Colonic mucosa (tissue), 4 donors: ENCODE results near the gene INAFM2. TPM values are rescaled to one million over a fixed set of nuclear protein-coding genes. Genes with fewer than 3 reads are reported as not detected.
A peak's percentile ranks its signal among the peaks of the same experiment; 100 is the strongest.

Experiments
- DNase-seq: peaks from one replicate; pipeline ENCODE4 v3.0.0-alpha.2; 2020
- H3K27ac ChIP-seq: fragments of 200-600 bp; one replicate; pipeline ENCODE4 v1.8.0; 2021
- H3K27me3 ChIP-seq: fragments of 200-600 bp; one replicate; pipeline ENCODE4 v1.8.0; 2021
- H3K36me3 ChIP-seq: fragments of 200-600 bp; one replicate; pipeline ENCODE4 v1.8.0; 2021
- H3K4me1 ChIP-seq: fragments of 200-600 bp; one replicate; pipeline ENCODE4 v1.8.0; 2021; ENCODE audit warnings: mild to moderate bottlenecking
- H3K4me3 ChIP-seq: fragments of 200-600 bp; one replicate; pipeline ENCODE4 v1.8.0; 2021
- H3K9ac ChIP-seq, 2 donors: one replicate each; pipeline ENCODE4 v1.7.0; 2013; ENCODE audit warnings: control low read depth in 2 of 2, low read depth in 2 of 2, low read length in 2 of 2
- H3K9me3 ChIP-seq: fragments of 200-600 bp; one replicate; pipeline ENCODE4 v1.8.0; 2021
- CTCF ChIP-seq: fragments of 200-600 bp; IDR thresholded peaks from one replicate; pipeline ENCODE4 v1.8.0; 2022; ENCODE audit warnings: antibody characterized with exemption, mild to moderate bottlenecking
- intact Hi-C: fragments of 100-400 bp; cut with DNase I; formaldehyde crosslinking; loops from one replicate; pipeline ENCODE4 v1.14.1; 2022
- total RNA-seq, 2 donors: library from RNA; stranded (reverse); fragmentation: NEBNext Ultra II Directional in 1 of 2; extraction: Animal tissue kit (Norgen Biotek cat#: 25700) in 1 of 2; gene quantifications; one replicate each; pipeline ENCODE4 v1.2.1, GENCODE V29; 2021
- donor health status: healthy.
- donor health status: DM: no; HTN: no; CAD: no.
- donor health status: DM: no; HTN: no; CAD: no.

INAFM2 gene
- total RNA-seq, 2 donors from 2014 or later, result 10.8 to 28.6 TPM

GRCh38 chr15:40352281-40352901 is 28.9 kb downstream of the INAFM2 start:
- TF ChIP-seq CTCF, result no peak
- Histone ChIP-seq H3K36me3 (no peaks in the 10 kb centered on the region), H3K27ac (peak overlapping the region; percentile 98), H3K4me1 (peaks cover 22% of the 10 kb centered on the region), H3K9ac (peak overlapping the region; percentile 66 to 94), H3K9me3 (no peaks in the 10 kb centered on the region), H3K27me3 (no peaks in the 10 kb centered on the region), H3K4me3 (peak overlapping the region; percentile 44)
- no peak for DNase-seq
- intact Hi-C loops, result no loop called here

- no peaks in the 10 kb centered on the region for H3K9me3 ChIP-seq
- DNase-seq, result peak; percentile 88
- H3K36me3 ChIP-seq, result no peaks in the 10 kb centered on the region
- intact Hi-C loops, result no loop called here
- peak overlapping the region; percentile 24 to 94 for H3K9ac ChIP-seq
- H3K4me1 ChIP-seq, result peaks cover 17% of the 10 kb centered on the region
- no peaks in the 10 kb centered on the region for H3K27me3 ChIP-seq
- H3K4me3 ChIP-seq, result peak overlapping the region; percentile 44
- peak overlapping the region; percentile 98 for H3K27ac ChIP-seq
- no peak for TF ChIP-seq CTCF
Measured at GRCh38 chr15:40353697-40354096, 30.2 kb downstream of the INAFM2 start.

- no peak for DNase-seq
- no peak for TF ChIP-seq CTCF
- no peaks in the 10 kb centered on the region for H3K27me3 ChIP-seq
- no peaks in the 10 kb centered on the region for H3K9me3 ChIP-seq
- no peaks in the 10 kb centered on the region for H3K36me3 ChIP-seq
- peak overlapping the region; percentile 98 for H3K27ac ChIP-seq
- H3K4me3 ChIP-seq, result no peak overlapping the region
- intact Hi-C loops, result no loop called here
- peaks cover 15% of the 10 kb centered on the region for H3K4me1 ChIP-seq
- peak overlapping the region in 1 of 2 donors; percentile 94 for H3K9ac ChIP-seq
Measured at GRCh38 chr15:40354408-40355171, 31.1 kb downstream of the INAFM2 start.

- H3K27ac ChIP-seq, result no peak overlapping the region
- intact Hi-C loops, result no loop called here
- H3K27me3 ChIP-seq, result no peaks in the 10 kb centered on the region
- H3K36me3 ChIP-seq, result no peaks in the 10 kb centered on the region
- peaks cover 9% of the 10 kb centered on the region for H3K4me1 ChIP-seq
- DNase-seq, result no peak
- no peak for TF ChIP-seq CTCF
- H3K9me3 ChIP-seq, result no peaks in the 10 kb centered on the region
- H3K9ac ChIP-seq, result peak overlapping the region in 1 of 2 donors; percentile 1
- no peak overlapping the region for H3K4me3 ChIP-seq
Measured at GRCh38 chr15:40355976-40356585, 32.6 kb downstream of the INAFM2 start.

GRCh38 chr15:40357246-40357645 is 33.8 kb downstream of the INAFM2 start:
- intact Hi-C loops, result no loop called here
- Histone ChIP-seq H3K9me3 (no peaks in the 10 kb centered on the region), H3K9ac (peak overlapping the region in 1 of 2 donors; percentile 1), H3K4me3 (no peak overlapping the region), H3K4me1 (peaks cover 9% of the 10 kb centered on the region), H3K27me3 (no peaks in the 10 kb centered on the region), H3K27ac (peak overlapping the region; percentile 28), H3K36me3 (no peaks in the 10 kb centered on the region)
- no peak for TF ChIP-seq CTCF
- no peak for DNase-seq
